Body of pancreas (tissue), 4 donors: Measurements from ENCODE around the gene GLIPR2. TPM values are rescaled to one million over a fixed set of nuclear protein-coding genes. Genes with fewer than 3 reads are reported as not detected.

Experiments
- ATAC-seq: fragments of 150-250 bp; one replicate; pipeline ENCODE4 v1.9.1; 2016
- DNase-seq, 4 donors: peaks; one replicate each; pipeline ENCODE4 v3.0.0-alpha.2; 2019
- H3K27ac ChIP-seq, 4 donors: fragments of 200-600 bp; sonication (generic); 1 replicate in 3 of 4; 2 replicates in 1 of 4; pipeline versions ENCODE4 v1.5.1 to v1.6.1; 2016 to 2019; ENCODE audit warnings: mild to moderate bottlenecking in 1 of 4, mixed read lengths in 1 of 4, moderate library complexity in 1 of 4
- H3K27me3 ChIP-seq, 2 donors: fragments of 200-600 bp; sonication (generic); one replicate each; pipeline ENCODE4 v1.6.0; 2016; ENCODE audit warnings: mild to moderate bottlenecking in 1 of 2
- H3K36me3 ChIP-seq, 2 donors: fragments of 200-600 bp; sonication (generic); replicated peaks in 1 of 2; 2 replicates each; pipeline ENCODE4 v1.5.1; 2016; ENCODE audit warnings: low read depth in 2 of 2; ENCODE audit not compliant: insufficient read depth in 1 of 2
- H3K4me1 ChIP-seq: fragments of 200-600 bp; sonication (generic); one replicate; pipeline ENCODE4 v1.6.0; 2016
- H3K4me3 ChIP-seq, 2 donors: fragments of 200-600 bp; sonication (generic); 1 replicate in 1 of 2; 2 replicates in 1 of 2; pipeline ENCODE4 v1.5.1; 2016 to 2019
- H3K9me3 ChIP-seq, 3 donors: fragments of 200-600 bp; sonication (generic); 1 replicate in 2 of 3; 2 replicates in 1 of 3; pipeline ENCODE4 v1.5.1; 2016
- POLR2A ChIP-seq, 3 donors: fragments of 450-650 bp; IDR thresholded peaks; one replicate each; pipeline ENCODE4 v1.6.1; 2016; ENCODE audit warnings: antibody characterized with exemption in 3 of 3, mild to moderate bottlenecking in 2 of 3
- WGBS, 2 donors: methylation state at CpG; one replicate each; pipeline ENCODE4 v1.1.5; 2017; 5-methylcytosine and 5-hydroxymethylcytosine counted together
- intact Hi-C: fragments of 100-400 bp; cut with DNase I; formaldehyde crosslinking; loops from one replicate; pipeline ENCODE4 v1.15.1; 2023
- total RNA-seq, 2 donors: library from RNA; depleted of rRNA; stranded (reverse); fragments of >200 nt; gene quantifications; one replicate each; pipeline ENCODE4 v1.1.0, GENCODE V29; 2016
- TF ChIP-seq, protein P1 (sequence below), 7 experiments: fragments of 450-650 bp in 4 of 7; fragments of 200-600 bp in 3 of 7; sonication (generic) in 3 of 7; IDR thresholded peaks; one replicate each; pipeline ENCODE4 v1.5.1; 2016 to 2019; ENCODE audit warnings: antibody characterized with exemption in 7 of 7

Gene GLIPR2
- total RNA-seq, 2 donors from 2014 or later, result 1.6 to 4.4 TPM

- intact Hi-C loops, result no loop called here
- Histone ChIP-seq H3K9me3 (peaks cover 0 to 7% (median 0%) of the 10 kb centered on the region in 3 donors), H3K27me3 (no peaks in the 10 kb centered on the region), H3K4me1 (no peaks in the 10 kb centered on the region), H3K4me3 (no peak overlapping the region), H3K27ac (no peak overlapping the region), H3K36me3 (no peaks in the 10 kb centered on the region)
- ATAC-seq, result no peak
- TF ChIP-seq POLR2A (IDR thresholded peaks at IDR 0.05), result no peak
- TF ChIP-seq, protein P1, sequence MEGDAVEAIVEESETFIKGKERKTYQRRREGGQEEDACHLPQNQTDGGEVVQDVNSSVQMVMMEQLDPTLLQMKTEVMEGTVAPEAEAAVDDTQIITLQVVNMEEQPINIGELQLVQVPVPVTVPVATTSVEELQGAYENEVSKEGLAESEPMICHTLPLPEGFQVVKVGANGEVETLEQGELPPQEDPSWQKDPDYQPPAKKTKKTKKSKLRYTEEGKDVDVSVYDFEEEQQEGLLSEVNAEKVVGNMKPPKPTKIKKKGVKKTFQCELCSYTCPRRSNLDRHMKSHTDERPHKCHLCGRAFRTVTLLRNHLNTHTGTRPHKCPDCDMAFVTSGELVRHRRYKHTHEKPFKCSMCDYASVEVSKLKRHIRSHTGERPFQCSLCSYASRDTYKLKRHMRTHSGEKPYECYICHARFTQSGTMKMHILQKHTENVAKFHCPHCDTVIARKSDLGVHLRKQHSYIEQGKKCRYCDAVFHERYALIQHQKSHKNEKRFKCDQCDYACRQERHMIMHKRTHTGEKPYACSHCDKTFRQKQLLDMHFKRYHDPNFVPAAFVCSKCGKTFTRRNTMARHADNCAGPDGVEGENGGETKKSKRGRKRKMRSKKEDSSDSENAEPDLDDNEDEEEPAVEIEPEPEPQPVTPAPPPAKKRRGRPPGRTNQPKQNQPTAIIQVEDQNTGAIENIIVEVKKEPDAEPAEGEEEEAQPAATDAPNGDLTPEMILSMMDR (IDR thresholded peaks at IDR 0.05), result no peak
- WGBS, 2 donors, result 74 to 83% methylated on average over 12 of the region's 12 CpGs
- no peak for DNase-seq
Measured at GRCh38 chr9:36144309-36145232, 8.0 kb downstream of the GLIPR2 start.

GRCh38 chr9:36145970-36146369 is 9.4 kb downstream of the GLIPR2 start:
- no peak for TF ChIP-seq POLR2A (IDR thresholded peaks at IDR 0.05)
- TF ChIP-seq, protein P1 (IDR thresholded peaks at IDR 0.05), result no peak
- Histone ChIP-seq H3K27me3 (no peaks in the 10 kb centered on the region), H3K4me3 (no peak overlapping the region), H3K4me1 (no peaks in the 10 kb centered on the region), H3K27ac (no peak overlapping the region), H3K9me3 (peaks cover 0 to 7% (median 0%) of the 10 kb centered on the region in 3 donors), H3K36me3 (no peaks in the 10 kb centered on the region)
- WGBS, 2 donors, result 73 to 87% methylated on average over 4 of the region's 4 CpGs
- DNase-seq, result no peak
- intact Hi-C loops, result no loop called here
- no peak for ATAC-seq

DNA sequence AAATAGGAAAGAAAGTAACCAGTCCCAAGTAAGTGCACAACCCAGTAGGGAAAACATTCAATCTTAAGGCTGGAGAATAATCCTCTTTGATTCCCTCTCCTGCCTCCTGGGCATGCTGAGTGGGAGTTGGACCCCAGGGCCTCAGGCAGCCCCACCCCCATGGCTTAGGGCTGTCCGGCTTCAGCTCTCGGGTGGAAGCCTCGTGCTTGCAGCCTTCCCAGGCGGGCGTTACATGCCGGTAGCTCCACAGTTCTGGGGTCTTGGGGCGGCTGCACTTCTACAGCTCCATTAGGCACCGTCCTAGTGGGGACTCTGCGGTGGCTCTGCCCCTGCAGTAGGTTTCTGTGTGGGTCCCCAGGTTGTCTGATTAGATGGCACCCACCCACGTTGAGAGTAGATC is 10.1 kb downstream of the GLIPR2 start:
- WGBS, 2 donors, result 88% methylated on average over 4 to 9 of the region's 10 CpGs
- ATAC-seq (no peak), DNase-seq (no peak)
- no peaks in the 10 kb centered on the region for H3K27me3 ChIP-seq
- TF ChIP-seq, protein P1 (IDR thresholded peaks at IDR 0.05), result no peak
- TF ChIP-seq POLR2A (IDR thresholded peaks at IDR 0.05), result no peak
- intact Hi-C loops, result no loop called here
- no peaks in the 10 kb centered on the region for H3K36me3 ChIP-seq
- H3K4me1 ChIP-seq, result no peaks in the 10 kb centered on the region
- peaks cover 0 to 7% (median 0%) of the 10 kb centered on the region in 3 donors for H3K9me3 ChIP-seq
- no peak overlapping the region for H3K4me3 ChIP-seq
- no peak overlapping the region for H3K27ac ChIP-seq

GRCh38 chr9:36147441-36148175 is 11.1 kb downstream of the GLIPR2 start:
- Histone ChIP-seq H3K4me1 (no peaks in the 10 kb centered on the region), H3K9me3 (peaks cover 0 to 7% (median 0%) of the 10 kb centered on the region in 3 donors), H3K36me3 (no peaks in the 10 kb centered on the region), H3K27me3 (no peaks in the 10 kb centered on the region), H3K4me3 (no peak overlapping the region), H3K27ac (no peak overlapping the region)
- TF ChIP-seq, protein P1 (IDR thresholded peaks at IDR 0.05), result no peak
- no peak for TF ChIP-seq POLR2A (IDR thresholded peaks at IDR 0.05)
- DNase-seq, result no peak
- intact Hi-C loops, result no loop called here
- WGBS, 2 donors, result 82 to 90% methylated on average over 11 to 13 of the region's 14 CpGs
- ATAC-seq, result no peak
